NCI-H748 treated with DMSO at 0.1 percent for 48 hours (cell line): Measurements from ENCODE around the gene PRIM2.
"Not testable (repeated sequence)": the region's sequence is repeated elsewhere in the genome, so short reads cannot be mapped to it uniquely, and the experiment has no call there.

ENCODE experiments used
- DNase-seq: peaks from one replicate; lab custom pipeline; 2025; lab: John Stamatoyannopoulos, UW

The PRIM2 gene, protein sequence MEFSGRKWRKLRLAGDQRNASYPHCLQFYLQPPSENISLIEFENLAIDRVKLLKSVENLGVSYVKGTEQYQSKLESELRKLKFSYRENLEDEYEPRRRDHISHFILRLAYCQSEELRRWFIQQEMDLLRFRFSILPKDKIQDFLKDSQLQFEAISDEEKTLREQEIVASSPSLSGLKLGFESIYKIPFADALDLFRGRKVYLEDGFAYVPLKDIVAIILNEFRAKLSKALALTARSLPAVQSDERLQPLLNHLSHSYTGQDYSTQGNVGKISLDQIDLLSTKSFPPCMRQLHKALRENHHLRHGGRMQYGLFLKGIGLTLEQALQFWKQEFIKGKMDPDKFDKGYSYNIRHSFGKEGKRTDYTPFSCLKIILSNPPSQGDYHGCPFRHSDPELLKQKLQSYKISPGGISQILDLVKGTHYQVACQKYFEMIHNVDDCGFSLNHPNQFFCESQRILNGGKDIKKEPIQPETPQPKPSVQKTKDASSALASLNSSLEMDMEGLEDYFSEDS

DNA sequence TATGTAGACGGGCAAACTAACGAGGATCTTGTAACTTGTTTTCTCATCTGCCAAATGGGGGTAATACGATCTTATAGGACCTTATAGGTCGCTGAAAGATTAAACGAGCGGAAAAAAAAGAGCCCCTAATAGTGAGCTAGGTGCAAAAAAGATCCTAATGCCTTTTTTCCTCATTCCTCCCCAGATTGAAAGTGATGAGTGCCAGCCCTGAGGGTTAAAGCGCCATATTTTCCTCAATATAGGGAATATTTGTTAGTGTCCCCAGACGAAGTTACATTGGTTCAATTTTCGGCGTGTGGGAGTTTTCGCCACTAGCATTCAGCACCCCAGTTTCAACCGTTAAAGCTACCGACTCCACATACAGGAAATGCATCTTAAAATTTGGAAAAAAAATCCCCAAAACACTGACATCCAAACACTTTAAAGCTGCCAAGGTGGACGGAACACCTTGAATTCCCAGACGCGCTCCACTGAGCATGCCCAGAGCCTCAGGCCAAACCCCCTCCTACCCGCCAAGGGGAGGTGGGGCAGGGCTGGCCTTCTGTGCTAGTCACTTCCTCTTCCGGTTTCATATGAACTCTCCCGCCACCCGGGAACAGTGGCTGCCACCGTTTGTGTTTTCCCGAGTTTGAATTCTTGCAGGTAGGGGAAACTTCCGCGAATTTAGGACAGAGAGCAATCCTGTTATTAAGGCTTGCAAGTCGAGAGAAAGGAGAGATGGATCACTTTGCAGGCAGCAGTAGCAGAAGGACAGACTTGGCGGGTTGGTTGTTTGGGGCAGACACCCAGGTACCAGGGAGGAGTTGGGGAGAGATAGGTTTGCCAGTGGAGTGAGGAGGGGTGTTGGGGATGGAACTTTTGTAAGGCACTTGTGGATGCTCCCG lies at the start of gene PRIM2:
TSS of gene PRIM2 (plus strand) at position 571 of the 884 bp plus-strand sequence. CDS start 816 bp downstream, outside the sequence.
- peak; percentile 91 for DNase-seq

DNA sequence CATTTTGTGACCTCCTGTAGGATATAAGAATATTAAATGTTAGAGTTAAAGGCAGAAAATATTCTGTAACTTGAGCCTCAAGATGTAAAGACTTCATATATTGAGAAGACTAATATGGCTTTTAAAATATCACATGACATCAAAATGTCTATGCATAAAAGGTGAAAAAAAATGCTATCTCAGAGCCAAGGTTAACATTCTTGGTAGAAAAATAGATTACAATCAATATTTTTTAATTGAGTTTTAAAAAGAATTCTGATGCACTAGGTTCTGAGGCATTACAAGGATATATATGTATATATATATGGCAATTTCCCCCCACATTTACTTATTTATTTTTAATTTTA lies 49.2 kb upstream of the PRIM2 start:
- DNase-seq: no peak

DNA sequence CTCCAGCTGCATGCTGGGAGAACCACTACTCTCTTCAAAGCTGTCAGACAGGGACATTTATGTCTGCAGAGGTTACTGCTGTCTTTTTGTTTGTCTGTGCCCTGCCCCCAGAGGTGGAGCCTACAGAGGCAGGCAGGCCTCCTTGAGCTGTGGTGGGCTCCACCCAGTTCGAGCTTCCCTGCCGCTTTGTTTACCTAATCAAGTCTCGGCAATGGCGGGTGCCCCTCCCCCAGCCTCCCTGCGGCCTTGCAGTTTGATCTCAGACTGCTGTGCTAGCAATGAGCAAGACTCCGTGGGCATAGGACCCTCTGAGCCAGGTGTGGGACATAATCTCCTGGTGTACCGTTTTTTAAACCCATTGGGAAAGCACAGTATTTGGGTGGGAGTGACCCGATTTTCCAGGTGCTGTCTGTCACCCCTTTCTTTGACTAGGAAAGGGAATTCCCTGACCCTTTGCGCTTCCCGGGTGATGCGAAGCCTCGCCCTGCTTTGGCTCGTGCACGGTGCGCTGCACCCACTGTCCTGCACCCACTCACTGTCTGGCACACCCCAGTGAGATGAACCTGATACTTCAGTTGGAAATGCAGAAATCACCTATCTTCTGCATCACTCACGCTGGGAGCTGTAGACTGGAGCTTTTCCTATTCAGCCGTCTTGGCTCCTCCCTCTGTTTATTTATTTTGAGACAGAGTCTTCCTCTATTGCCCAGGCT lies 43.2 kb upstream of the PRIM2 start:
- DNase-seq: not testable (repeated sequence)

- DNase-seq: no peak
Measured at GRCh38 chr6:57275384-57275783, 42.0 kb upstream of the PRIM2 start.

- no peak for DNase-seq
Measured at GRCh38 chr6:57276946-57277345, 40.5 kb upstream of the PRIM2 start.

DNA sequence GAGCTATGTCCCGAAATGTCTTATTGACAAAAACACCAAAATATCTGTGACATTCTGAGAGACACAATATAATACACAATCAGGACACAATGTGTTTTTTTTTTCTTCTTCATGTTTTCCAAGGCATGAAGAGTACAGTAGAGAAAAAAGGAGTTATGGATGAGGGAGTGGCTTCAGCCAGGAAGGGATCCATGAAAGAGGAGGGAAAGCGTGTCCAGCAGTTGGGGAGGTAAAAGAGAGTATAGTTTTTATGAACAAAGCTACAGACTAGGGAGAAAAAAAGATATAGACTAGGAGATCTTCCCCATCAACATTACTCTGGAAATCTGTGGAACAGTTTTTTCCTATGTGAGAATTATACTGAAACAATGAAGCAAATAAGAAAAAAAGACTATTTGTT lies 38.9 kb upstream of the PRIM2 start:
- DNase-seq: no peak

- DNase-seq: no peak
Measured at GRCh38 chr6:57279013-57279412, 38.4 kb upstream of the PRIM2 start.

DNA sequence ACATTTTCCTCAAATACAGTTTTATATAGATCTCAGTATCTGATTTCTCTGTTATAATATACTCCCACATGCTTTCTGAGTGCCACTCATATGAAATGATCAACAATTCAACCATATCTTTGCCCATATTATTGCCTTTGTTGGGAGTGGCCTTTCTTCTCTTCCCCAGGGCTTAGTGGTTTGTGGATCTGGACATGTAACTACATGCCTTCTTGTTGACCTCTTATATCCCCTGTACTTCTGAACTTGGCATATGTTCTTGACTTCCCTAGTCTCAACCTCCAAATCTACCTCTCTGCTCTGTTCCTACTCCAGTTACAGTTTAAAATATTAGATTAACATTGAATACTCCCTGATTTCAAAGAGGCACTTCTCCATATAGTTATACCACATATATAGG lies 34.3 kb upstream of the PRIM2 start:
- DNase-seq: no peak

- DNase-seq: no peak
Measured at GRCh38 chr6:57283911-57284455, 33.4 kb upstream of the PRIM2 start.

DNA sequence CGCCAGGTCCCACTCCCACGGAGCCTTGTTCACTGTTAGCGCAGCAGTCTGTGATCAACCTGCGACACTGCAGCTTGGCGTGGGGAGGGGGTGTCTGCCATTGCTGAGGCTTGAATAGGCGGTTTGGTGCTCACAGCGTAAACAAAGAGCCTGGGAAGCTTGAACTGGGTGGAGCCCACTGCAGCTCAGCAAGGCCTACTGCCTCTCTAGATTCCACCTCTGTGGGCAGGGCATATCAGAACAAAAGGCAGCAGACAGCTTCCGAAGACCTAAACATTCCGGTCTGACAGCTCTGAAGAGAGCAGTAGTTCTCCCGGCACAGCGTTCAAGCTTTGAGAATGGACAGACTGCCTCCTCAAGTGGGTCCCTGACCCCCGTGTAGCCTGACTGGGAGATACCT lies 29.3 kb upstream of the PRIM2 start:
- DNase-seq: peak; percentile 68

DNA sequence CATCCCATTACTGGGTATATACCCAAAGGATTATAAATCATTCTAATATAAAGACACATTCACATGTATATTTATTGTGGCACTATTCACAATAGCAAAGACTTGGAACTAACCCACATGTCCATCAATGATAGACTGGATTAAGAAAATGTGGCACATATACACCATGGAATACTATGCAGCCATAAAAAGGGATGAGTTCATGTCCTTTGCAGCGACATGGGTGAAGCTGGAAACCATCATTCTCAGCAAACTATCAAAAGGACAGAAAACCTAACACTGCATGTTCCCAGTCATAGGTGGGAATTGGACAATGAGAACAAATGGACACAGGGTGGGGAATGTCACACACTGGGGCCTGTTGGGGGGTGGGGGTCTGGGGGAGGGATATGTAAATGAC lies 24.0 kb upstream of the PRIM2 start:
- DNase-seq: not testable (repeated sequence)

- no peak for DNase-seq
Measured at GRCh38 chr6:57294862-57295445, 22.5 kb upstream of the PRIM2 start.

GRCh38 chr6:57297505-57297904 lies 19.9 kb upstream of the PRIM2 start:
- no peak for DNase-seq

- DNase-seq: no peak
Measured at GRCh38 chr6:57298741-57299140, 18.7 kb upstream of the PRIM2 start.

DNA sequence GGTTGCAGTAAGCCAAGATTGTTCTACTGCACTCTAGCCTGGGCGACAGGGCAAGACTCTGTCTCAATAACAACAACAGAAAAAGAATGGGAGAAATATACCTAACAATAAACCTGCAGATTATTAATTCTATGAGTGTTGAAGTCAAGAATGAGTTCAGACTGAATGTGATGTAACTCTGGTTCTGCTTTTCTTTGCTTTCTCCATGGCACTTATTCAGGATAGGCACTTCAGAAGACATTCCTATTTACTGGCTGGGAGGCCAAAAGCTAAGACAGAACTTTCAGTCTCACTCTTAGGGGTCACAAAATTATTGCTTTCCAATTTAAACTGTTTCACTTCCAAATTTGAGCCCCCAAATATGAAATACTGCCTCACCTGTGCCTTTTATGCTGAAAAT lies 15.7 kb upstream of the PRIM2 start:
- no peak for DNase-seq

- no peak for DNase-seq
Measured at GRCh38 chr6:57302477-57302876, 15.0 kb upstream of the PRIM2 start.

DNA sequence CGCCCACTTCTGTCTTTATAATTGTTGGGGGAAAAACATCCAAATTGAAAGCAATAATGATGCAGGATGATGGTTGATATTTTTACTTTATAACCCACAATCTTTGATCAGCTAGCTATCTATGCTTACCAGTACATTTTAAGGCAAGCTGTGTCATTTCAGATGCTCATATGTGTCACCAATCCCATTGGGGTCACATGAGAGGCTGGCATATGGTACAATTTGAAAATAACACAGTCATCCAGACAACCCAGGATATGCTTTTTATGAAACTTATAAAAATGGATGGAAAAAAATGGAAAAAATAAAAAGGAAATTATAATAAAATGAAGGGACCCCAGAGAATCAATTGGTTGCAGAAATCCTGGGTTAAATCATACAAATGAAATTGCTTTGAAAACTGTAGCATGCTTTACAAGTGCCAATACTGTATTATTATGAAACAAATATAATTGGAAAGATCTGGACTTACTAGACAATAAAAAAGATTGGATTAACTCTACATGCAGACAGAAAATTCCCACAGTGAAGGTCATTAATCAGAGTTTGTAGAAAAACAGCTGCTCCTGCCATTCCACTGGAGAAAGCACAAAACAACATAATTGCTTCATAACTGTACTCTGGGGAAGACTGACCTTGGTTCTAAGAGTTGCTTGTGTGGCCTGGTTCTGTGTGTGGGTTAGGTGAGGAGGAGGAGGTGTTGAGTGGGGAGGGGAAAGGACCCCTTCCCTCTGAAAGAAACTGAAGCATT lies 13.3 kb upstream of the PRIM2 start:
- no peak for DNase-seq

DNA sequence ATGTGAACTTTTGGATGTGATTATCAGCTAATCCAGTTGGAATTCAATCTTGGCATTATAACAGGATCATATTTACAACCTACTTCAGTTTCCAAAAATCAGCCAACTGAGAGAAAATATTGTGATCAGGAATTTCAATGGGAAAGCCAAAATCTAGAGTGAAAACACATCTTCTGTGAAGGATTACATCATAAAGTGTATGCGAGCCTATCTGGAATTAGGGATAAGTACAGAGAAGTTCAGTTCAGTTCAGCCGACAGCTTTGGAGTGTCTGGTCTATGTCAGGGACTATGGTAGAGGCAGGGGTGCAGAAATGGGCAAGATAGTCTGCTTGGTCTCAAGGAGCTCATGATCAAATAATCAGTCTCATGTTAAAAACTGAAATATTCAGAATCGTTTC lies 12.3 kb upstream of the PRIM2 start:
- no peak for DNase-seq

GRCh38 chr6:57305761-57306160 lies 11.7 kb upstream of the PRIM2 start:
- DNase-seq: no peak

- no peak for DNase-seq
Measured at GRCh38 chr6:57306273-57306672, 11.2 kb upstream of the PRIM2 start.

DNA sequence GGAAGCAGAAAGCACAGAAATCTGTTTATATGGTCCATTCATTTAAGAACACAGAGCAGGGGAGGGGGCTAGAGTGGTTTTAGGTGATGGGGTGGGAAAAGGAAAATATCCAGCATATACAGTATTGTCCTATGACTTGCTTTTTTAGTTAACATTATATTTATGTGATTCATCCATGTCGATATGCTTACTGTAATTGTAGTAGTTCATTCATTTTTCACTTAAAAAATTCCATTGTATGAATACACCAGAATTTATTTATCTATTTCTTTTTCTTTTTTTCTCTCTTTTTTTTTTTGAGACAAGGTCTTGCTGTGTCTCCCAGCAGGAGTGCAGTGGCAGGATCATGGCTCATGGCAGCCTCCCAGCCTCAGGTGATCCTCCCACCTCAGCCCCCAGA lies 9.6 kb upstream of the PRIM2 start:
- DNase-seq: no peak
